Measurements from ENCODE around the gene LYPD5. TPM values are rescaled to one million over a fixed set of nuclear protein-coding genes. Genes with fewer than 3 reads are reported as not detected.
A peak's percentile ranks its signal among the peaks of the same experiment; 100 is the strongest.
"Not testable (repeated sequence)": the region's sequence is repeated elsewhere in the genome, so short reads cannot be mapped to it uniquely, and the experiment has no call there.

Gene LYPD5
- total and polyA plus RNA-seq, 2 of the 13 experiments (the other 11 are each of a cell fraction or from before 2014, with no cell fraction given): not detected

DNA sequence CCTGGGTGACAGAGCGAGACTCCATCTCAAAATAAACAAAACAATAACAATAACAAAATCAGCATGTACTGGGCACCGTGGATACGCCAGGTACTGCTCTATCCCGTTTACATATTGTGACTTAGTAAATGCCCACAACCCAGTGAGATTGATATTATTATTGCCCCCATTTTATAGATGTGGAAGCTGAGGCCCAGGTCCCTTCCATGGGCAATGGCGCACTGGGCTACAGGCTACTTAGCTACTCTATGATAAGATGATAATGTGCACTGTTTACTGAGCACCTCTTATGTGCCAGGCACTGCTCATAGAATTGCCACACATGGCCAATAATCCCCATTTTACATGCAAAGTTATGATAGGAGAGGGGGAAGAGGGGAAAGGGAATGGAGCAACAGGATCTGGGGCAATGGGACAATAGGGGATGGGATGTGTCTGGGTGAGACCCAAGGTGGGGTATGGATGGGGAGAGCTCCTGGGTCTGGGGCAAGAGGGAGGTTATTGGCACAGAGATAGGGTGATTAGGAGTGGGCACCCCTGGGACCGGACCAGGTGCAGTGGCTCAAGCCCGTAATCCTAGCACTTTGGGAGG is 26.9 kb downstream of the LYPD5 start:
- H3K36me3 ChIP-seq (replicated peaks in 1 of 2; ENCODE audit: control insufficient read depth in 1 of 2, insufficient read depth in 2 of 2, low read length in 2 of 2): no peaks in the 10 kb centered on the region
- FAIRE-seq (no peak), ATAC-seq (no peak), DNase-seq (ENCODE audit: low spot score) (no peak)
- H3K4me1 ChIP-seq (ENCODE audit: insufficient read depth, low read length): peaks cover 32% of the 10 kb centered on the region
- POLR2A ChIA-PET: interaction anchor here (0.8 to 1.8 kb wide), 2 partner anchors 21 kb away, joined by 3 to 8 read pairs; partner anchors contain the start of gene SMG9
- H3K9ac ChIP-seq (ENCODE audit: insufficient read depth, low read depth, low read length): no peak overlapping the region
- WGBS (ENCODE audit: low lambda C conversion rate): 72% methylated on average over 7 of the region's 7 CpGs
- no peak overlapping the region for H3K4me3 ChIP-seq (replicated peaks in 1 of 3; ENCODE audit: insufficient read depth in 1 of 3, low read depth in 2 of 3, low read length in 3 of 3)
- H3K9me3 ChIP-seq (ENCODE audit: low read length): no peaks in the 10 kb centered on the region
- H3K27me3 ChIP-seq (ENCODE audit: control insufficient read depth in 1 of 2, insufficient read depth in 2 of 2, low read length in 2 of 2): peaks cover 1 to 17% of the 10 kb centered on the region in 2 experiments; a peak in 3 of 5 replicates
- in situ Hi-C loops (cut with HindIII; ENCODE audit: extremely low pct_ligation_motif_present, low pct_unique_long_range_greater_than_20kb) (no loop called here), intact Hi-C loops (cut with micrococcal nuclease; ENCODE audit: unreplicated experiment) (no loop called here)
- CTCF ChIA-PET (ENCODE audit: low intra/inter-chr PET ratio, low total read pairs): interaction anchor here (1.2 to 1.6 kb wide), 2 partner anchors 9 to 11 kb away, joined by 4 read pairs; no protein-coding TSS in a partner anchor
- no peaks in the 10 kb centered on the region for H3K79me2 ChIP-seq (ENCODE audit: insufficient read depth, low read length)
- no peak overlapping the region for H2AFZ ChIP-seq (ENCODE audit: low read length)
- BruUV-seq (replicated peaks): no TSS peak
- no peak overlapping the region for H3K4me2 ChIP-seq (ENCODE audit: low read depth, low read length)
- TF ChIP-seq ZNF629 (CRISPR knock-in tag; conservative IDR thresholded peaks at IDR 0.05): peak; percentile 45
- TF ChIP-seq CCDC6 (CRISPR knock-in tag; IDR thresholded peaks at IDR 0.05): no peak
- no peak for TF ChIP-seq MEIS2 (CRISPR knock-in tag; IDR thresholded peaks at IDR 0.05)
- TF ChIP-seq MED13 (CRISPR knock-in tag; IDR thresholded peaks at IDR 0.05): no peak
- TF ChIP-seq, protein P1, sequence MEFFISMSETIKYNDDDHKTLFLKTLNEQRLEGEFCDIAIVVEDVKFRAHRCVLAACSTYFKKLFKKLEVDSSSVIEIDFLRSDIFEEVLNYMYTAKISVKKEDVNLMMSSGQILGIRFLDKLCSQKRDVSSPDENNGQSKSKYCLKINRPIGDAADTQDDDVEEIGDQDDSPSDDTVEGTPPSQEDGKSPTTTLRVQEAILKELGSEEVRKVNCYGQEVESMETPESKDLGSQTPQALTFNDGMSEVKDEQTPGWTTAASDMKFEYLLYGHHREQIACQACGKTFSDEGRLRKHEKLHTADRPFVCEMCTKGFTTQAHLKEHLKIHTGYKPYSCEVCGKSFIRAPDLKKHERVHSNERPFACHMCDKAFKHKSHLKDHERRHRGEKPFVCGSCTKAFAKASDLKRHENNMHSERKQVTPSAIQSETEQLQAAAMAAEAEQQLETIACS (CRISPR knock-in tag; IDR thresholded peaks at IDR 0.05): no peak
- no peak for TF ChIP-seq KMT2A (CRISPR knock-in tag; IDR thresholded peaks at IDR 0.05)
- no peak for TF ChIP-seq HCFC1 (IDR thresholded peaks at IDR 0.05; ENCODE audit: low read depth, low read length)
- no peak for TF ChIP-seq ZNF883 (CRISPR knock-in tag; IDR thresholded peaks at IDR 0.05; ENCODE audit: not compliant biosample characterization)
- TF ChIP-seq FOXP1 (IDR thresholded peaks at IDR 0.05): no peak
- no peak for TF ChIP-seq FOXP1 (CRISPR knock-in tag; IDR thresholded peaks at IDR 0.05)
- H4K20me1 ChIP-seq (ENCODE audit: insufficient read depth, low read length): no peaks in the 10 kb centered on the region
- no peak overlapping the region for H3K27ac ChIP-seq (ENCODE audit: extremely low read length, insufficient read depth, low read length)

DNA sequence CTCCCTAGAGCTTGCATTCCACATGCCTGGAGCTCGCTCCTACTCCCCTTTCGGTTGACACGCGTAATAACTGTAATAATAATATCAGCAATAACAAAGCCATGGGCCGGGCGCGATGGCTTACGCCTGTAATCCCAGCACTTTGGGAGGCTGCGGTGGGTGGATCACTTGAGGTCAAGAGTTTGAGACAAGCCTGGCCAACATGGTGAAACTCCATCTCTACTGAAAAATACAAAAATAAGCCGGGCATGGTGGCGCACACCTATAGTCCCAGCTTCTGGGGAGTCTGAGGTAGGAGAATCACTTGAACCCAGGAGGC is 27.3 kb downstream of the LYPD5 start:
- FAIRE-seq: not testable (repeated sequence)

More for the DNA sequence above, 27.3 kb downstream of the LYPD5 start:
- peak overlapping the region; percentile 75 for H3K4me2 ChIP-seq (ENCODE audit: low read depth, low read length)
- peaks cover 1 to 17% of the 10 kb centered on the region in 2 experiments; a peak in 3 of 5 replicates for H3K27me3 ChIP-seq (ENCODE audit: control insufficient read depth in 1 of 2, insufficient read depth in 2 of 2, low read length in 2 of 2)
- H3K79me2 ChIP-seq (ENCODE audit: insufficient read depth, low read length); H4K20me1 ChIP-seq (ENCODE audit: insufficient read depth, low read length); H3K9ac ChIP-seq (ENCODE audit: insufficient read depth, low read depth, low read length); H3K27ac ChIP-seq (ENCODE audit: extremely low read length, insufficient read depth, low read length); intact Hi-C loops (cut with micrococcal nuclease; ENCODE audit: unreplicated experiment); H2AFZ ChIP-seq (ENCODE audit: low read length); in situ Hi-C loops (cut with HindIII; ENCODE audit: extremely low pct_ligation_motif_present, low pct_unique_long_range_greater_than_20kb); H3K9me3 ChIP-seq (ENCODE audit: low read length); ATAC-seq; BruUV-seq (replicated peaks); H3K36me3 ChIP-seq (replicated peaks in 1 of 2; ENCODE audit: control insufficient read depth in 1 of 2, insufficient read depth in 2 of 2, low read length in 2 of 2); DNase-seq (ENCODE audit: low spot score): not testable (repeated sequence)
- ChIA-PET CTCF (ENCODE audit: low intra/inter-chr PET ratio, low total read pairs) (interaction anchor here (1.2 to 1.6 kb wide), 4 partner anchors 9 to 30 kb away, joined by 3 to 4 read pairs (median 4); no protein-coding TSS in a partner anchor), POLR2A (interaction anchor here (0.9 to 1.8 kb wide), 2 partner anchors 16 to 20 kb away, joined by 4 to 8 read pairs; partner anchors contain the start of gene SMG9)
- H3K4me3 ChIP-seq (replicated peaks in 1 of 3; ENCODE audit: insufficient read depth in 1 of 3, low read depth in 2 of 3, low read length in 3 of 3): peak overlapping the region in 2 of 3 experiments; percentile 56 to 68; a peak in 4 of 6 replicates
- WGBS (ENCODE audit: low lambda C conversion rate): 77% methylated on average over 11 of the region's 11 CpGs
- peaks cover 27% of the 10 kb centered on the region for H3K4me1 ChIP-seq (ENCODE audit: insufficient read depth, low read length)

Data from HepG2 (cell line).